Caco-2 (cell line): ENCODE data around the gene CLEC16A. TPM values are rescaled to one million over a fixed set of nuclear protein-coding genes. Genes with fewer than 3 reads are reported as not detected.

Experiments
- BruUV-seq: library from RNA; stranded (reverse); fragments of 400-500 nt; replicated peaks from 2 replicates; lab custom pipeline; 2021; lab: Mats Ljungman, UMichigan
- CTCF ChIA-PET: fragments of 300-600 bp; sonication (Branson Sonifier 250); formaldehyde crosslinking; loops from one replicate; lab custom pipeline; 2022; ENCODE audit warnings: antibody characterized with exemption; lab: Charles Lee
- POLR2A ChIA-PET: fragments of 300-600 bp; sonication (Branson Sonifier 250); formaldehyde crosslinking; loops from one replicate; lab custom pipeline; 2022; ENCODE audit warnings: antibody characterized with exemption; lab: Charles Lee
- DNase-seq, 2 experiments: peaks; one replicate each; pipeline versions ENCODE4 v3.0.0 to v3.0.0-alpha.2; 2020 to 2022
- H3K27me3 ChIP-seq: replicated peaks from 2 replicates; pipeline ENCODE4 v1.6.0; 2011; ENCODE audit warnings: low read length; ENCODE audit not compliant: control insufficient read depth, insufficient read depth
- H3K36me3 ChIP-seq: 2 replicates; pipeline ENCODE4 v1.5.1; 2011; ENCODE audit warnings: low read length; ENCODE audit not compliant: control insufficient read depth, insufficient read depth
- H3K4me1 ChIP-seq: fragments of 250-450 bp; sonication (Bioruptor Pico); 2 replicates; pipeline ENCODE4 v1.5.1; 2020; ENCODE audit warnings: mild to moderate bottlenecking
- H3K4me3 ChIP-seq: 2 replicates; pipeline ENCODE4 v1.5.1; 2011; ENCODE audit warnings: low read depth, mild to moderate bottlenecking, control low read depth, low read length
- H3K9me3 ChIP-seq: fragments of 250-450 bp; sonication (Bioruptor Pico); 2 replicates; pipeline ENCODE4 v1.5.1; 2020; ENCODE audit warnings: mild to moderate bottlenecking, moderate library complexity
- H3K27ac Mint-ChIP-seq: one replicate; pipeline ENCODE4 v1.8.0; 2022; ENCODE audit warnings: mixed read lengths; ENCODE audit not compliant: unreplicated experiment
- H3K27me3 Mint-ChIP-seq: one replicate; pipeline ENCODE4 v1.8.0; 2022; ENCODE audit warnings: mixed read lengths; ENCODE audit not compliant: insufficient read depth, unreplicated experiment
- H3K36me3 Mint-ChIP-seq: one replicate; pipeline ENCODE4 v1.8.0; 2022; ENCODE audit warnings: mild to moderate bottlenecking, mixed read lengths; ENCODE audit not compliant: insufficient read depth, unreplicated experiment
- H3K4me1 Mint-ChIP-seq: one replicate; pipeline ENCODE4 v1.8.0; 2022; ENCODE audit warnings: low read depth, mixed read lengths; ENCODE audit not compliant: unreplicated experiment
- H3K4me3 Mint-ChIP-seq: one replicate; pipeline ENCODE4 v1.8.0; 2022; ENCODE audit warnings: mild to moderate bottlenecking, moderate library complexity, mixed read lengths; ENCODE audit not compliant: unreplicated experiment
- H3K9me3 Mint-ChIP-seq: one replicate; pipeline ENCODE4 v1.8.0; 2022; ENCODE audit warnings: mixed read lengths; ENCODE audit not compliant: unreplicated experiment
- CTCF ChIP-seq, 2 experiments: fragments of 200-600 bp in 1 of 2; IDR thresholded peaks; 1 replicate in 1 of 2; 2 replicates in 1 of 2; pipeline versions ENCODE4 v1.5.1 to v1.8.0; 2011 to 2022; ENCODE audit warnings: antibody characterized with exemption in 1 of 2, control low read depth in 1 of 2, inconsistent platforms in 1 of 2, low read depth in 1 of 2, low read length in 1 of 2, mild to moderate bottlenecking in 1 of 2, moderate library complexity in 1 of 2; ENCODE audit not compliant: insufficient read depth in 1 of 2, severe bottlenecking in 1 of 2, unreplicated experiment in 1 of 2
- intact Hi-C: fragments of 100-400 bp; cut with micrococcal nuclease; formaldehyde crosslinking; loops from one replicate; pipeline ENCODE4 v1.10.0; 2022; ENCODE audit not compliant: unreplicated experiment
- total RNA-seq: library from RNA; stranded (reverse); gene quantifications from 2 replicates; pipeline ENCODE4 v1.2.3, GENCODE V29; 2022

CLEC16A gene
- total RNA-seq, 1 experiment from 2014 or later = 27.0 TPM

- no peak overlapping the region for H3K4me3 ChIP-seq
- POLR2A ChIA-PET = no interaction called here
- no peak for DNase-seq
- H3K36me3 Mint-ChIP-seq = peaks cover 6% of the 10 kb centered on the region
- H3K9me3 ChIP-seq = no peaks in the 10 kb centered on the region
- H3K4me1 ChIP-seq = peaks cover 32% of the 10 kb centered on the region
- BruUV-seq = no TSS peak
- H3K27ac Mint-ChIP-seq = peak overlapping the region; percentile 20
- H3K9me3 Mint-ChIP-seq = no peaks in the 10 kb centered on the region
- H3K27me3 ChIP-seq = no peaks in the 10 kb centered on the region
- intact Hi-C loops = loop anchor here (2.0 kb wide), 1 partner anchor 29 kb away; no protein-coding TSS in a partner anchor
- CTCF ChIA-PET = no interaction called here
- TF ChIP-seq CTCF (IDR thresholded peaks at IDR 0.05; ENCODE audit: insufficient read depth in 1 of 2, low read depth in 1 of 2, low read length in 1 of 2, severe bottlenecking in 1 of 2, unreplicated experiment in 1 of 2) = no peak
- peaks cover 13% of the 10 kb centered on the region for H3K4me1 Mint-ChIP-seq
- no peaks in the 10 kb centered on the region for H3K36me3 ChIP-seq
- no peak overlapping the region for H3K4me3 Mint-ChIP-seq
- H3K27me3 Mint-ChIP-seq = no peaks in the 10 kb centered on the region
Measured at GRCh38 chr16:11131706-11132105, 187.3 kb downstream of the CLEC16A start.

GRCh38 chr16:11133344-11133943, 189.1 kb downstream of the CLEC16A start:
- TF ChIP-seq CTCF (IDR thresholded peaks at IDR 0.05; ENCODE audit: insufficient read depth in 1 of 2, low read depth in 1 of 2, low read length in 1 of 2, severe bottlenecking in 1 of 2, unreplicated experiment in 1 of 2) = no peak
- Mint-ChIP-seq H3K9me3 (no peaks in the 10 kb centered on the region), H3K36me3 (peaks cover 6% of the 10 kb centered on the region), H3K27ac (peak overlapping the region; percentile 66), H3K27me3 (no peaks in the 10 kb centered on the region), H3K4me3 (peak overlapping the region; percentile 62), H3K4me1 (peaks cover 20% of the 10 kb centered on the region)
- Histone ChIP-seq H3K36me3 (no peaks in the 10 kb centered on the region), H3K4me1 (peaks cover 33% of the 10 kb centered on the region), H3K4me3 (no peak overlapping the region), H3K9me3 (no peaks in the 10 kb centered on the region), H3K27me3 (no peaks in the 10 kb centered on the region)
- ChIA-PET POLR2A (interaction anchor here (0.5 to 1.1 kb wide), 2 partner anchors 44 to 123 kb away, joined by 4 read pairs; partner anchors contain the start of gene SOCS1), CTCF (interaction anchor here (0.7 to 1.4 kb wide), 4 partner anchors 16 to 268 kb away, joined by 3 to 5 read pairs (median 3); partner anchors contain the start of gene SOCS1)
- intact Hi-C loops = loop anchor here (2.0 kb wide), 1 partner anchor 31 kb away; no protein-coding TSS in a partner anchor
- peak; percentile 88 to 92 for DNase-seq
- TSS peak; percentile 41 for BruUV-seq

GRCh38 chr16:11134722-11135463, 190.5 kb downstream of the CLEC16A start:
- H3K4me1 Mint-ChIP-seq = peaks cover 29% of the 10 kb centered on the region
- H3K27ac Mint-ChIP-seq = peak overlapping the region; percentile 85
- intact Hi-C loops = no loop called here
- H3K4me3 Mint-ChIP-seq = no peak overlapping the region
- Histone ChIP-seq H3K36me3 (no peaks in the 10 kb centered on the region), H3K4me1 (peaks cover 48% of the 10 kb centered on the region), H3K9me3 (no peaks in the 10 kb centered on the region), H3K4me3 (no peak overlapping the region), H3K27me3 (no peaks in the 10 kb centered on the region)
- BruUV-seq = no TSS peak
- CTCF ChIA-PET = no interaction called here
- H3K9me3 Mint-ChIP-seq = no peaks in the 10 kb centered on the region
- peaks cover 6% of the 10 kb centered on the region for H3K36me3 Mint-ChIP-seq
- no peak for TF ChIP-seq CTCF (IDR thresholded peaks at IDR 0.05; ENCODE audit: insufficient read depth in 1 of 2, low read depth in 1 of 2, low read length in 1 of 2, severe bottlenecking in 1 of 2, unreplicated experiment in 1 of 2)
- DNase-seq = no peak
- POLR2A ChIA-PET = no interaction called here
- H3K27me3 Mint-ChIP-seq = no peaks in the 10 kb centered on the region
